Measurements from ENCODE around the gene FBXO42. TPM values are rescaled to one million over a fixed set of nuclear protein-coding genes. Genes with fewer than 3 reads are reported as not detected.

Gene FBXO42
- total and polyA plus RNA-seq, 4 donors, result 5.9 to 9.4 (median 6.5) TPM

DNA sequence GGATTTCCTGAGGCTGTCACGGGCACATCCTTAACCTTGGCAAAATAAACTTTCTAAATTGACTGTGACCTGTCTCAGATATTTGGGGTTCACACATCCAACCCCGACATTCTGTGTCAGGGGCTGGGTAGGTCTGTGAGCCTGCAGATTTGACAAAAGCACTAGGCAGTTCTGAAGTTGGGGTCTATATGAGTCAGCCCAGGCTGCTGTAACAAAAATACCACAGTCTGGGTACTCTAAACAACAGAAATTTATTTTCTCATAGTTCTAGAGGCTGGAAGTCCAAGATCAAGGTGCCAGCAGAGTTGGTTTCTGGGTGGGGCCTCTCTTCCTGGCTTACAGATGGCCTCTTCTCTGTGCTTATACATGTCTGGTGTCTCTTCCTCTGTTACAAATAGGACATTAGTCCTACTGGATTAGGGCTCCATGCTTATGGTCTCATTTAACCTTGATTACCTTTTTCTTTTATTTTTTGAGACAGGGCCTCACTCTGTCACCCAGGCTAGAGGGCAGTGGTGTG, 112.2 kb downstream of the FBXO42 start:
- Histone ChIP-seq H3K9me3 (ENCODE audit: control insufficient read depth in 4 of 4, low read length in 3 of 4) (no peaks in the 10 kb centered on the region), H3K4me1 (ENCODE audit: control insufficient read depth in 4 of 4, insufficient read depth in 4 of 4, low read length in 3 of 4) (peaks cover 1 to 17% (median 12%) of the 10 kb centered on the region in 4 donors), H3K9ac (ENCODE audit: low read depth in 1 of 2, low read length in 2 of 2) (no peak overlapping the region), H3K36me3 (ENCODE audit: control insufficient read depth in 4 of 4, insufficient read depth in 3 of 4, low read depth in 1 of 4, low read length in 3 of 4) (no peaks in the 10 kb centered on the region), H3K4me3 (ENCODE audit: low read depth in 1 of 3, low read length in 3 of 3) (no peak overlapping the region), H3K27ac (ENCODE audit: low read depth in 1 of 2, low read length in 2 of 2) (no peak overlapping the region), H3K27me3 (ENCODE audit: control insufficient read depth in 4 of 4, insufficient read depth in 4 of 4, low read length in 3 of 4) (no peaks in the 10 kb centered on the region)
- DNase-seq (ENCODE audit: low spot score), result no peak
- 90% methylated on average over 2 of the region's 2 CpGs for WGBS
- no peak for TF ChIP-seq YY1 (IDR thresholded peaks at IDR 0.05)
- TF ChIP-seq, protein P1, sequence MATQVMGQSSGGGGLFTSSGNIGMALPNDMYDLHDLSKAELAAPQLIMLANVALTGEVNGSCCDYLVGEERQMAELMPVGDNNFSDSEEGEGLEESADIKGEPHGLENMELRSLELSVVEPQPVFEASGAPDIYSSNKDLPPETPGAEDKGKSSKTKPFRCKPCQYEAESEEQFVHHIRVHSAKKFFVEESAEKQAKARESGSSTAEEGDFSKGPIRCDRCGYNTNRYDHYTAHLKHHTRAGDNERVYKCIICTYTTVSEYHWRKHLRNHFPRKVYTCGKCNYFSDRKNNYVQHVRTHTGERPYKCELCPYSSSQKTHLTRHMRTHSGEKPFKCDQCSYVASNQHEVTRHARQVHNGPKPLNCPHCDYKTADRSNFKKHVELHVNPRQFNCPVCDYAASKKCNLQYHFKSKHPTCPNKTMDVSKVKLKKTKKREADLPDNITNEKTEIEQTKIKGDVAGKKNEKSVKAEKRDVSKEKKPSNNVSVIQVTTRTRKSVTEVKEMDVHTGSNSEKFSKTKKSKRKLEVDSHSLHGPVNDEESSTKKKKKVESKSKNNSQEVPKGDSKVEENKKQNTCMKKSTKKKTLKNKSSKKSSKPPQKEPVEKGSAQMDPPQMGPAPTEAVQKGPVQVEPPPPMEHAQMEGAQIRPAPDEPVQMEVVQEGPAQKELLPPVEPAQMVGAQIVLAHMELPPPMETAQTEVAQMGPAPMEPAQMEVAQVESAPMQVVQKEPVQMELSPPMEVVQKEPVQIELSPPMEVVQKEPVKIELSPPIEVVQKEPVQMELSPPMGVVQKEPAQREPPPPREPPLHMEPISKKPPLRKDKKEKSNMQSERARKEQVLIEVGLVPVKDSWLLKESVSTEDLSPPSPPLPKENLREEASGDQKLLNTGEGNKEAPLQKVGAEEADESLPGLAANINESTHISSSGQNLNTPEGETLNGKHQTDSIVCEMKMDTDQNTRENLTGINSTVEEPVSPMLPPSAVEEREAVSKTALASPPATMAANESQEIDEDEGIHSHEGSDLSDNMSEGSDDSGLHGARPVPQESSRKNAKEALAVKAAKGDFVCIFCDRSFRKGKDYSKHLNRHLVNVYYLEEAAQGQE (IDR thresholded peaks at IDR 0.05), result no peak

DNA sequence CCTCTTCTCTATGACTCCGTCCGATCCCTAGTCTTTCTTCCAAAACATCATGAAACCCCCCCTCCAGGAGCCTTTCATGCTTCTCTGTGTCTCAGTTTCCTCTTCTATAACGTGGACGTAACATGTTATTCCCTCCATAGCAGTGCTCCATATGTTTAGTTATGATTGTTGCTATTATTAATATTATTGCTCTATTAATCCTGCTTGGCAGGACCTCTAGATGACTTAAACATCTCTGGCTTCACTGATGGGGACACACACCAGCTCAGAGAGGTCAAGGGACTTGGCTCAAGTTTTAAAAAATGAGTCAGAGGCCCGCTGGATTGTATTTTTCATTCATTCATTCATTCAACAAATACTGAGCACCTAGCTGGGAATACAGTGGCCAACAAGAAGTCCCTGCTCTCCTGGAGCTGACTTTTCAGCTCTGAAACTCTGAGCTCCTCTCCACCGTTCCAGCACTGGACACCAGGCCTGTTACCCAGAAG, 114.9 kb downstream of the FBXO42 start:
- no peak for DNase-seq (ENCODE audit: low spot score)
- no peaks in the 10 kb centered on the region for H3K36me3 ChIP-seq (ENCODE audit: control insufficient read depth in 4 of 4, insufficient read depth in 3 of 4, low read depth in 1 of 4, low read length in 3 of 4)
- peak overlapping the region; percentile 44 to 74 (median 65) for H3K4me3 ChIP-seq (ENCODE audit: low read depth in 1 of 3, low read length in 3 of 3)
- peaks cover 1 to 14% (median 10%) of the 10 kb centered on the region in 4 donors for H3K4me1 ChIP-seq (ENCODE audit: control insufficient read depth in 4 of 4, insufficient read depth in 4 of 4, low read length in 3 of 4)
- H3K9me3 ChIP-seq (ENCODE audit: control insufficient read depth in 4 of 4, low read length in 3 of 4), result no peaks in the 10 kb centered on the region
- H3K27ac ChIP-seq (ENCODE audit: low read depth in 1 of 2, low read length in 2 of 2), result peak overlapping the region; percentile 52 to 57
- 32% methylated on average over 6 of the region's 6 CpGs for WGBS
- TF ChIP-seq SP1 (IDR thresholded peaks at IDR 0.05) (peak; percentile 21), RAD21 (IDR thresholded peaks at IDR 0.05) (no peak)
- H3K27me3 ChIP-seq (ENCODE audit: control insufficient read depth in 4 of 4, insufficient read depth in 4 of 4, low read length in 3 of 4), result no peaks in the 10 kb centered on the region
- H3K9ac ChIP-seq (ENCODE audit: low read depth in 1 of 2, low read length in 2 of 2), result peak overlapping the region; percentile 76 to 79

- TF ChIP-seq RAD21 (IDR thresholded peaks at IDR 0.05), result peak in 1 of 2 donors; percentile 16
- peak in 1 of 2 donors; percentile 78 for TF ChIP-seq GABPA (IDR thresholded peaks at IDR 0.05 in 1 of 2, conservative IDR thresholded peaks at IDR 0.05 in 1 of 2)
- no peak for TF ChIP-seq ATF3 (IDR thresholded peaks at IDR 0.05)
- TF ChIP-seq YY1 (IDR thresholded peaks at IDR 0.05), result peak; percentile 32
- WGBS, result under 1% methylated on average over 57 of the region's 57 CpGs
- peak within 1 kb of the TSS; percentile 52 to 57 for H3K27ac ChIP-seq (ENCODE audit: low read depth in 1 of 2, low read length in 2 of 2)
These were observed 115.6 kb downstream of the FBXO42 start, which contains the start of gene CPLANE2 for GRCh38 chr1:16236511-16237342. Gene CPLANE2, minus strand, starts transcription at chr1:16237183. Its CDS starts 441 bp downstream, at chr1:16236742.

More at GRCh38 chr1:16236511-16237342, 115.6 kb downstream of the FBXO42 start, which contains the start of gene CPLANE2:
- H3K9me3 ChIP-seq (ENCODE audit: control insufficient read depth in 4 of 4, low read length in 3 of 4), result no peaks in the 10 kb centered on the region
- no peaks in the 10 kb centered on the region for H3K27me3 ChIP-seq (ENCODE audit: control insufficient read depth in 4 of 4, insufficient read depth in 4 of 4, low read length in 3 of 4)
- peaks cover 1 to 14% (median 10%) of the 10 kb centered on the region in 4 donors for H3K4me1 ChIP-seq (ENCODE audit: control insufficient read depth in 4 of 4, insufficient read depth in 4 of 4, low read length in 3 of 4)
- peak; percentile 96 for DNase-seq (ENCODE audit: low spot score)
- no peaks in the 10 kb centered on the region for H3K36me3 ChIP-seq (ENCODE audit: control insufficient read depth in 4 of 4, insufficient read depth in 3 of 4, low read depth in 1 of 4, low read length in 3 of 4)
- peak within 1 kb of the TSS; percentile 76 to 79 for H3K9ac ChIP-seq (ENCODE audit: low read depth in 1 of 2, low read length in 2 of 2)
- peak within 1 kb of the TSS; percentile 44 to 74 (median 65) for H3K4me3 ChIP-seq (ENCODE audit: low read depth in 1 of 3, low read length in 3 of 3)
